ENCODE results near the gene CALY. TPM values are rescaled to one million over a fixed set of nuclear protein-coding genes. Genes with fewer than 3 reads are reported as not detected.

The CALY gene
- total RNA-seq, 1 donor from 2014 or later: not detected

GRCh38 chr10:133366130-133366478 is 29.4 kb upstream of the CALY start:
- POLR2A ChIA-PET: no interaction called here
- Mint-ChIP-seq H3K4me3 (no peak overlapping the region), H3K9me3 (no peaks in the 10 kb centered on the region), H3K27me3 (no peaks in the 10 kb centered on the region), H3K27ac (no peak overlapping the region), H3K36me3 (ENCODE audit: low read depth) (peaks cover 65% of the 10 kb centered on the region), H3K4me1 (peaks cover 13% of the 10 kb centered on the region)
- DNase-seq (no peak), ATAC-seq (ENCODE audit: low read depth) (no peak)
- no peak for TF ChIP-seq CTCF (IDR thresholded peaks at IDR 0.05)
- intact Hi-C loops (cut with micrococcal nuclease): no loop called here
- CTCF ChIA-PET: no interaction called here

GRCh38 chr10:133365461-133366129 is 28.9 kb upstream of the CALY start:
- Mint-ChIP-seq H3K9me3 (no peaks in the 10 kb centered on the region), H3K27ac (no peak overlapping the region), H3K4me1 (peaks cover 17% of the 10 kb centered on the region), H3K27me3 (no peaks in the 10 kb centered on the region), H3K4me3 (no peak overlapping the region), H3K36me3 (ENCODE audit: low read depth) (peaks cover 62% of the 10 kb centered on the region)
- CTCF ChIA-PET: no interaction called here
- no peak for TF ChIP-seq CTCF (IDR thresholded peaks at IDR 0.05)
- POLR2A ChIA-PET: no interaction called here
- intact Hi-C loops (cut with micrococcal nuclease): no loop called here
- no peak for ATAC-seq (ENCODE audit: low read depth)
- DNase-seq: no peak

- Mint-ChIP-seq H3K9me3 (no peaks in the 10 kb centered on the region), H3K27ac (no peak overlapping the region), H3K4me3 (no peak overlapping the region), H3K36me3 (ENCODE audit: low read depth) (peaks cover 55% of the 10 kb centered on the region), H3K4me1 (peaks cover 24% of the 10 kb centered on the region), H3K27me3 (no peaks in the 10 kb centered on the region)
- ChIA-PET CTCF (no interaction called here), POLR2A (interaction anchor here (1.2 kb wide), 1 partner anchor 9 kb away, joined by 3 read pairs; the partner anchor contains the start of gene ECHS1)
- no peak for ATAC-seq (ENCODE audit: low read depth)
- TF ChIP-seq CTCF (IDR thresholded peaks at IDR 0.05): no peak
- no peak for DNase-seq
- intact Hi-C loops (cut with micrococcal nuclease): no loop called here
Measured at GRCh38 chr10:133364645-133365431, 28.1 kb upstream of the CALY start.

GRCh38 chr10:133362846-133363245 is 26.1 kb upstream of the CALY start:
- CTCF ChIA-PET: no interaction called here
- H3K27ac Mint-ChIP-seq: peak overlapping the region; percentile 24
- POLR2A ChIA-PET: no interaction called here

More at GRCh38 chr10:133362846-133363245, 26.1 kb upstream of the CALY start:
- Mint-ChIP-seq H3K36me3 (ENCODE audit: low read depth) (peaks cover 38% of the 10 kb centered on the region), H3K27me3 (no peaks in the 10 kb centered on the region), H3K4me1 (peaks cover 24% of the 10 kb centered on the region), H3K9me3 (no peaks in the 10 kb centered on the region), H3K4me3 (no peak overlapping the region)
- intact Hi-C loops (cut with micrococcal nuclease): no loop called here
- no peak for TF ChIP-seq CTCF (IDR thresholded peaks at IDR 0.05)
- DNase-seq: no peak
- no peak for ATAC-seq (ENCODE audit: low read depth)
